GM18520 (cell line): ENCODE results near the gene ZNF383.
"Not testable (repeated sequence)": the region's sequence is repeated elsewhere in the genome, so short reads cannot be mapped to it uniquely, and the experiment has no call there.

Experiments used
- ATAC-seq: cut with Tn5 transposase; IDR thresholded peaks from one replicate; pipeline ENCODE4 v1.9.1; 2021; ENCODE audit not compliant: unreplicated experiment

The ZNF383 gene

DNA sequence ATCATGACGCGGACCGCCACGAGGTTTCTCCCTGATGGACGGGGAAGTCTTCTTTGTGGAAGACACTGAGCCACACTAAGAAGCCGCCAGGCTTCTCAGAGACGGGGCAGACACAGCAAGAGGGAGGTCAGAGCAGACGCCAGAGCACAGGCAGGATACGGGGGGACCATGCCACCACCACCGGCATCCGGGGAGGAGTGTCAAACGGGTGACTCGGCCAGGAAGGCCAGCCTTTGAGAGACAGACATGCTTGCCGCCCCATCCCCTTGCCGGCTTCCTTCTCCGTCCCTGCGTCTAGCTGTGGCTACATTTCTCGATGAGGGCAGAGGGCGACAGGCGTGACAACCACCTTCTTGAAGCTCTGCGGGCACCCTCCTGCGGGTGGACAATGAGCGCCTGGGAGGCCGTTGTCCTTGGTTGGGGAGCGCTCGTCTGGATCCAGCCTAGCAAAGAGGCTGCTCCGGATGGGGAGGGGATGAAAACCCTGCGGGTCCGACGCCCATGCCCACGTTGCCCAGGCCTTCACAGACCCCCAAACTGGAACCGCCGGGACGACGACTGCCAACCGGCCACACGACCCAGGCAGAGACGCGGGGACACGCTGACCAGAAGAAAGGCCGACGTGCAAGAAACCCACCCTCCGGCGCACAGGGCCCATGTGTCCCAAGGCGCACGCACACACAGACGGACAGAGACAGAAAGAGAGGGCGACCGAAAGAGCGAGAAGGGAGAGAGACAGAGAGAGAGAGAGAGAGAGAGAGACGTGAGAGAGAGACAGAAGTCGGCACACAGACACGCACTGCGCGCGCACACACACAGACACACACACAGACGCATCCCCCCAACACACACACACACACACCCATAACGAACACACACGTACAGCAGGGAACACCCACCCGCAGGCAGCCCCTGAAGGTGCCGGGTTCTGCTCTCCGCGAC lies 75.3 kb downstream of the ZNF383 start:
- ATAC-seq, result not testable (repeated sequence)

DNA sequence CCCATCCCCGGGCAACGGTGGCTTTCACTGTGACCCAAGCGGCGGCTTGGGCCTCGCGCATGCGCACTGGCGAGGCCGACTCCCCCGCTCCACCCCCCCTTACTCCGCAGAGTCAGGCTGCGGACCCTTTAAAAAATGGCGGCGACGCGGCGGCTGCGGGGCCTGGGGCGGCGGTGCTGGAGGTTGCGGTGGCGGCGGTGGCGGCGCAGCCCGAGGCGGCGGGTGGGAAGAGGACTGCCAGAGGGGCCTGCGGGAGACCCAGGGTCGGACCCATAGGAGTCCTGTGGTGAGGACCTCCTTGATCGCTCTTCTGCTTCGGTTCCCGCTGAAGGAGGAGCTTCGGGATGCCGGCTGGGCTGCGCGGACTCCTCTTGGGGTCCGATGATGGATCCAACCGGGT lies 76.2 kb downstream of the ZNF383 start:
- not testable (repeated sequence) for ATAC-seq
